Activated B cell treated with CpG ODN at 0.5 μM for 24 hours (primary cell): Measurements from ENCODE around the gene CLMP. TPM values are rescaled to one million over a fixed set of nuclear protein-coding genes. Genes with fewer than 3 reads are reported as not detected.

Experiments
- ATAC-seq: fragments of 200-7000 bp; cut with Tn5 transposase; one replicate; pipeline ENCODE4 v1.10.0; 2021; ENCODE audit warnings: low read depth, mild to moderate bottlenecking, moderate library complexity
- CTCF ChIA-PET: fragments of 350-600 bp; sonication (Branson Sonifier 250); formaldehyde crosslinking; loops from one replicate; lab custom pipeline; 2021; ENCODE audit warnings: antibody characterized with exemption; lab: Charles Lee
- POLR2A ChIA-PET: fragments of 350-600 bp; sonication (Branson Sonifier 250); formaldehyde crosslinking; loops from one replicate; lab custom pipeline; 2021; ENCODE audit warnings: antibody characterized with exemption; lab: Charles Lee
- DNase-seq: peaks from one replicate; pipeline ENCODE4 v3.0.0; 2022
- H3K27ac Mint-ChIP-seq: one replicate; pipeline ENCODE4 v1.8.0; 2020; ENCODE audit warnings: mixed read lengths
- H3K27me3 Mint-ChIP-seq: one replicate; pipeline ENCODE4 v1.8.0; 2021; ENCODE audit warnings: mixed read lengths
- H3K36me3 Mint-ChIP-seq: one replicate; pipeline ENCODE4 v1.8.0; 2021; ENCODE audit warnings: low read depth, mixed read lengths
- H3K4me1 Mint-ChIP-seq: one replicate; pipeline ENCODE4 v1.8.0; 2021; ENCODE audit warnings: mixed read lengths
- H3K4me3 Mint-ChIP-seq: one replicate; pipeline ENCODE4 v1.8.0; 2020; ENCODE audit warnings: mild to moderate bottlenecking, mixed read lengths
- H3K9me3 Mint-ChIP-seq: one replicate; pipeline ENCODE4 v1.8.0; 2020; ENCODE audit warnings: mixed read lengths
- CTCF ChIP-seq: fragments of 200-600 bp; IDR thresholded peaks from one replicate; pipeline ENCODE4 v1.8.0; 2022; ENCODE audit warnings: antibody characterized with exemption, mild to moderate bottlenecking
- intact Hi-C: fragments of 100-400 bp; cut with micrococcal nuclease; formaldehyde crosslinking; loops from one replicate; pipeline ENCODE4 v1.15.1; 2024
- total RNA-seq: library from RNA; stranded (reverse); gene quantifications from 2 replicates; pipeline ENCODE4 v1.2.3, GENCODE V29; 2022

The CLMP gene
- total RNA-seq, 1 donor from 2014 or later = not detected

GRCh38 chr11:123065621-123066020 is 129.4 kb downstream of the CLMP start:
- Mint-ChIP-seq H3K27me3 (no peaks in the 10 kb centered on the region), H3K4me3 (no peak overlapping the region), H3K27ac (peak overlapping the region; percentile 100), H3K4me1 (peaks cover 63% of the 10 kb centered on the region), H3K9me3 (no peaks in the 10 kb centered on the region), H3K36me3 (peaks cover 28% of the 10 kb centered on the region)
- ChIA-PET POLR2A (interaction anchor here (0.7 kb wide), 1 partner anchor 187 kb away, joined by 3 read pairs; no protein-coding TSS in a partner anchor), CTCF (interaction anchor here (1.7 kb wide), 1 partner anchor 9 kb away, joined by 4 read pairs; no protein-coding TSS in a partner anchor)
- no peak for ATAC-seq
- TF ChIP-seq CTCF = no peak
- intact Hi-C loops = loop anchor here (10.0 kb wide), 2 partner anchors 351 to 1611 kb away; partner anchors contain the start of genes SORL1 and SORL1-AS1
- no peak for DNase-seq

- POLR2A ChIA-PET = interaction anchor here (0.6 to 1.2 kb wide), 5 partner anchors 8 to 180 kb away, joined by 3 to 7 read pairs (median 5); no protein-coding TSS in a partner anchor
- H3K36me3 Mint-ChIP-seq = peaks cover 44% of the 10 kb centered on the region
- CTCF ChIA-PET = interaction anchor here (1.2 to 1.6 kb wide), 2 partner anchors 10 to 41 kb away, joined by 4 to 7 read pairs; no protein-coding TSS in a partner anchor
- TF ChIP-seq CTCF = no peak
- H3K9me3 Mint-ChIP-seq = no peaks in the 10 kb centered on the region
- intact Hi-C loops = loop anchor here (2.0 to 10.0 kb wide), 7 partner anchors 181 to 1683 kb away; partner anchors contain the start of genes JHY, SORL1, SORL1-AS1 and UBASH3B
- no peak for ATAC-seq
- H3K4me1 Mint-ChIP-seq = peaks cover 64% of the 10 kb centered on the region
- H3K27ac Mint-ChIP-seq = peak overlapping the region; percentile 100
- no peak for DNase-seq
- peak overlapping the region; percentile 97 for H3K4me3 Mint-ChIP-seq
- no peaks in the 10 kb centered on the region for H3K27me3 Mint-ChIP-seq
Measured at GRCh38 chr11:123063826-123064657, 131.0 kb downstream of the CLMP start.

- peak overlapping the region; percentile 97 for H3K4me3 Mint-ChIP-seq
- no peak for TF ChIP-seq CTCF
- intact Hi-C loops = loop anchor here (1.0 to 10.0 kb wide), 10 partner anchors 7 to 1771 kb away; partner anchors contain the start of genes JHY, SC5D, SORL1 and SORL1-AS1
- ATAC-seq (peak; percentile 4), DNase-seq (no peak)
- H3K27me3 Mint-ChIP-seq = no peaks in the 10 kb centered on the region
- H3K4me1 Mint-ChIP-seq = peaks cover 64% of the 10 kb centered on the region
- POLR2A ChIA-PET = interaction anchor here (0.6 to 2.6 kb wide), 11 partner anchors 8 to 418 kb away, joined by 3 to 30 read pairs (median 4); no protein-coding TSS in a partner anchor
- H3K36me3 Mint-ChIP-seq = peaks cover 53% of the 10 kb centered on the region
- H3K9me3 Mint-ChIP-seq = no peaks in the 10 kb centered on the region
- H3K27ac Mint-ChIP-seq = peak overlapping the region; percentile 100
- CTCF ChIA-PET = interaction anchor here (1.0 to 1.6 kb wide), 2 partner anchors 9 kb away, joined by 3 to 7 read pairs; no protein-coding TSS in a partner anchor
Measured at GRCh38 chr11:123062892-123063825, 131.9 kb downstream of the CLMP start.

GRCh38 chr11:123062158-123062891 is 132.7 kb downstream of the CLMP start:
- peaks cover 69% of the 10 kb centered on the region for H3K4me1 Mint-ChIP-seq
- ATAC-seq (peak; percentile 82), DNase-seq (peak; percentile 98)
- no peaks in the 10 kb centered on the region for H3K9me3 Mint-ChIP-seq
- peaks cover 61% of the 10 kb centered on the region for H3K36me3 Mint-ChIP-seq
- peak overlapping the region; percentile 100 for H3K27ac Mint-ChIP-seq
- TF ChIP-seq CTCF = no peak
- peak overlapping the region; percentile 97 for H3K4me3 Mint-ChIP-seq
- CTCF ChIA-PET = interaction anchor here (1.0 kb wide), 1 partner anchor 8 kb away, joined by 3 read pairs; no protein-coding TSS in a partner anchor
- H3K27me3 Mint-ChIP-seq = no peaks in the 10 kb centered on the region
- POLR2A ChIA-PET = interaction anchor here (0.6 to 2.6 kb wide), 34 partner anchors 9 to 1975 kb away, joined by 3 to 30 read pairs (median 4); partner anchors contain the start of genes SC5D and ZNF202
- intact Hi-C loops = loop anchor here (1.0 to 10.0 kb wide), 10 partner anchors 8 to 1770 kb away; partner anchors contain the start of genes JHY, SC5D, SORL1 and SORL1-AS1
